ENCODE data around the gene NTPCR. TPM values are rescaled to one million over a fixed set of nuclear protein-coding genes. Genes with fewer than 3 reads are reported as not detected.

The NTPCR gene
- polyA plus RNA-seq, 1 donor (not counting 4 experiments of a cell fraction or from before 2014, with no cell fraction given), result 40.0 TPM

DNA sequence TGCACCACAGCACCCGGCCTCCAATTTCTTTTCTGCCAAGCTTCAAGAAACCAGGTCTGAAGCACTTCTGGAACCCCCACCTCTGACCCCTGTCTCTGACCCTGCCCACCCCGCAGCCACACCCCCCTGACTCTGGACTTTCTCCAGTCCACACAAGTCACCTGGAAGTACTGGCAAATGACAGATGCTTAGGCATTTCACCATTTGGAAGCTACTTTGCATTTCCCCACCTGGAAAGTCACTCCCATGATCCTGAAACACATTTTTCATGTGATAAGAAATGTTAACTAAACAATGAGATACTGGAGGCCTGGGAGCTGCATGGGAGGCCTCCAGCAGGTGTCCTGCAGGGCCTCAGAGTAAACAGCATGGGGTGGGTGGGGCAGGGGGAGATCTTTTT is 45.7 kb downstream of the NTPCR start:
- Histone ChIP-seq H3K9me1 (ENCODE audit: control insufficient read depth, extremely low read depth, insufficient read depth, low read length) (no peaks in the 10 kb centered on the region), H3K27me3 (ENCODE audit: control insufficient read depth, extremely low read depth, insufficient read depth, low read length) (no peaks in the 10 kb centered on the region), H3K9ac (ENCODE audit: control insufficient read depth, extremely low read depth, insufficient read depth, low read length) (no peak overlapping the region), H3K36me3 (ENCODE audit: control insufficient read depth in 2 of 2, extremely low read depth in 1 of 2, insufficient read depth in 2 of 2, low read length in 2 of 2) (peaks cover 6 to 24% of the 10 kb centered on the region in 2 experiments), H4K20me1 (ENCODE audit: control insufficient read depth, extremely low read depth, insufficient read depth, low read length) (no peaks in the 10 kb centered on the region), H3K27ac (ENCODE audit: control insufficient read depth, insufficient read depth, low read length) (no peak overlapping the region), H3K4me1 (ENCODE audit: control insufficient read depth, extremely low read depth, insufficient read depth, low read length) (no peaks in the 10 kb centered on the region), H2AFZ (ENCODE audit: control insufficient read depth, low read length) (no peak overlapping the region), H3K79me2 (ENCODE audit: control insufficient read depth, insufficient read depth, low read length) (no peaks in the 10 kb centered on the region), H3K9me3 (ENCODE audit: control insufficient read depth, low read depth, low read length) (peaks cover 6% of the 10 kb centered on the region), H3K4me3 (ENCODE audit: control insufficient read depth in 2 of 3, extremely low read depth in 1 of 3, insufficient read depth in 2 of 3, low read depth in 1 of 3, low read length in 3 of 3) (no peak overlapping the region), H3K4me2 (ENCODE audit: control insufficient read depth, extremely low read depth, insufficient read depth, low read depth, low read length) (no peak overlapping the region)
- TF ChIP-seq, protein P1, sequence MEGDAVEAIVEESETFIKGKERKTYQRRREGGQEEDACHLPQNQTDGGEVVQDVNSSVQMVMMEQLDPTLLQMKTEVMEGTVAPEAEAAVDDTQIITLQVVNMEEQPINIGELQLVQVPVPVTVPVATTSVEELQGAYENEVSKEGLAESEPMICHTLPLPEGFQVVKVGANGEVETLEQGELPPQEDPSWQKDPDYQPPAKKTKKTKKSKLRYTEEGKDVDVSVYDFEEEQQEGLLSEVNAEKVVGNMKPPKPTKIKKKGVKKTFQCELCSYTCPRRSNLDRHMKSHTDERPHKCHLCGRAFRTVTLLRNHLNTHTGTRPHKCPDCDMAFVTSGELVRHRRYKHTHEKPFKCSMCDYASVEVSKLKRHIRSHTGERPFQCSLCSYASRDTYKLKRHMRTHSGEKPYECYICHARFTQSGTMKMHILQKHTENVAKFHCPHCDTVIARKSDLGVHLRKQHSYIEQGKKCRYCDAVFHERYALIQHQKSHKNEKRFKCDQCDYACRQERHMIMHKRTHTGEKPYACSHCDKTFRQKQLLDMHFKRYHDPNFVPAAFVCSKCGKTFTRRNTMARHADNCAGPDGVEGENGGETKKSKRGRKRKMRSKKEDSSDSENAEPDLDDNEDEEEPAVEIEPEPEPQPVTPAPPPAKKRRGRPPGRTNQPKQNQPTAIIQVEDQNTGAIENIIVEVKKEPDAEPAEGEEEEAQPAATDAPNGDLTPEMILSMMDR (optimal IDR thresholded peaks at IDR 0.05 in 1 of 3, IDR thresholded peaks at IDR 0.05 in 1 of 3, conservative IDR thresholded peaks at IDR 0.05 in 1 of 3; ENCODE audit: extremely low read depth in 1 of 3, insufficient read depth in 2 of 3, low read length in 3 of 3), result no peak
- no peak for TF ChIP-seq EZH2 (IDR thresholded peaks at IDR 0.05; ENCODE audit: low read length)
- no peak for DNase-seq (ENCODE audit: low read depth, low spot score)
- dilution Hi-C loops (cut with MboI; ENCODE audit: extremely low pct_ligation_motif_present, low sequenced_read_pairs), result no loop called here
- FAIRE-seq, result no peak

DNA sequence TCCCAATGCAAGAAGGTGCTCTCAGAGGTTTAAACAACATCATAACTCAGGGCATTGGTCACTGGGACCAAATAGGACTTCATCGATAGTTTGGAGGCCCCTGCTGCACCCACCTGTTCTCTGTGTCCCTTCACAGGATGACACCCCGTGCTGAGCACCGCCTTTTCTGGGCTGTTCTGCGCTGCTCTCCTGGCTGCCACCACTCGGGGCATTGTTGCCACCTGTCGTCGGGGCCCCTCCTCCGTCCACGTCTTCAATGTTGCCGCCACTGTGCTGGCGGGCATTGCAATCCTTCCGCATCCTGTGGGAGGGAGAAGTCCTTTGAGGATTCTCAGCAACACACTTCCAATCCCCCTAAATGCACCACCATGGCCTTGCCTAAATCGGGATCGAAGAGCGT is 47.7 kb downstream of the NTPCR start:
- dilution Hi-C loops (cut with MboI; ENCODE audit: extremely low pct_ligation_motif_present, low sequenced_read_pairs), result no loop called here
- Histone ChIP-seq H3K27me3 (ENCODE audit: control insufficient read depth, extremely low read depth, insufficient read depth, low read length) (no peaks in the 10 kb centered on the region), H3K9ac (ENCODE audit: control insufficient read depth, extremely low read depth, insufficient read depth, low read length) (no peak overlapping the region), H3K36me3 (ENCODE audit: control insufficient read depth in 2 of 2, extremely low read depth in 1 of 2, insufficient read depth in 2 of 2, low read length in 2 of 2) (peaks cover 6 to 17% of the 10 kb centered on the region in 2 experiments), H3K4me2 (ENCODE audit: control insufficient read depth, extremely low read depth, insufficient read depth, low read depth, low read length) (no peak overlapping the region), H4K20me1 (ENCODE audit: control insufficient read depth, extremely low read depth, insufficient read depth, low read length) (no peaks in the 10 kb centered on the region), H3K27ac (ENCODE audit: control insufficient read depth, insufficient read depth, low read length) (no peak overlapping the region), H3K9me1 (ENCODE audit: control insufficient read depth, extremely low read depth, insufficient read depth, low read length) (no peaks in the 10 kb centered on the region), H3K79me2 (ENCODE audit: control insufficient read depth, insufficient read depth, low read length) (no peaks in the 10 kb centered on the region), H2AFZ (ENCODE audit: control insufficient read depth, low read length) (no peak overlapping the region), H3K9me3 (ENCODE audit: control insufficient read depth, low read depth, low read length) (peaks cover 6% of the 10 kb centered on the region), H3K4me3 (ENCODE audit: control insufficient read depth in 2 of 3, extremely low read depth in 1 of 3, insufficient read depth in 2 of 3, low read depth in 1 of 3, low read length in 3 of 3) (no peak overlapping the region), H3K4me1 (ENCODE audit: control insufficient read depth, extremely low read depth, insufficient read depth, low read length) (no peaks in the 10 kb centered on the region)
- no peak for DNase-seq (ENCODE audit: low read depth, low spot score)
- TF ChIP-seq, protein P1 (optimal IDR thresholded peaks at IDR 0.05 in 1 of 3, IDR thresholded peaks at IDR 0.05 in 1 of 3, conservative IDR thresholded peaks at IDR 0.05 in 1 of 3; ENCODE audit: extremely low read depth in 1 of 3, insufficient read depth in 2 of 3, low read length in 3 of 3), result no peak
- no peak for TF ChIP-seq EZH2 (IDR thresholded peaks at IDR 0.05; ENCODE audit: low read length)
- no peak for FAIRE-seq
